GM18520 (cell line): ENCODE measurements around the gene GJB4.

Experiments used
- ATAC-seq: cut with Tn5 transposase; IDR thresholded peaks from one replicate; pipeline ENCODE4 v1.9.1; 2021; ENCODE audit not compliant: unreplicated experiment

GJB4 gene

DNA sequence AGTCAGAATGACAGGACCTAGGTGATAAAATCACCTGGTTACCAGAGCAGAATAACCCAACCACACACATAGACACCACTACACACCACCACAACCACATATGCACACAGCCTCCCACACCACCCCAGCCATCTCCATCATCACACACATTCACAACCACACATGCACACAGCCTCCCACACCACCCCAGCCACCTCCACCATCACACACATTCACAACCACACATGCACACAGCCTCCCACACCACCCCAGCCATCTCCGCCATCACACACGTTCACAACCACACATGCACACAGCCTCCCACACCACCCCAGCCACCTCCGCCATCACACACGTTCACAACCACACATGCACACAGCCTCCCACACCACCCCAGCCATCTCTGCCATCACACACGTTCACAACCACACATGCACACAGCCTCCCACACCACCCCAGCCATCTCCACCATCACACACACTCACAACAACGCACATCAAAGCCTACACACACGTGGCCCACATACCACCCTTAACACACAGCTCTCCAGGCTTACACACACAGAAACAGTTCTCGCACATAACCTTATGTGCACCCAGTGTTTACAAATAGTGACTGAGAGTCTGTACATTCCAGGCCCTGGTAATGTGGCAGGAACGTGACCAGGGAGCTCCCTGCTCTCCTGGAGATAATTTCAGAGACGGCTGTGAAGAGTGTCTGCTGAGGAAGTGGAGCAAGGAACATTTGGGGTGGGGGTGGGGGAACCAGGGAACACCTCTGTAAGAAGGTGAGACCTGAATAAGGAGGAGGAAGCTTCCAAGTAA lies 18.2 kb downstream of the GJB4 start:
- ATAC-seq = no peak

- ATAC-seq = no peak
Observed at GRCh38 chr1:34778381-34778780, 18.8 kb downstream of the GJB4 start.

- ATAC-seq = no peak
Observed at GRCh38 chr1:34779005-34779404, 19.5 kb downstream of the GJB4 start.

DNA sequence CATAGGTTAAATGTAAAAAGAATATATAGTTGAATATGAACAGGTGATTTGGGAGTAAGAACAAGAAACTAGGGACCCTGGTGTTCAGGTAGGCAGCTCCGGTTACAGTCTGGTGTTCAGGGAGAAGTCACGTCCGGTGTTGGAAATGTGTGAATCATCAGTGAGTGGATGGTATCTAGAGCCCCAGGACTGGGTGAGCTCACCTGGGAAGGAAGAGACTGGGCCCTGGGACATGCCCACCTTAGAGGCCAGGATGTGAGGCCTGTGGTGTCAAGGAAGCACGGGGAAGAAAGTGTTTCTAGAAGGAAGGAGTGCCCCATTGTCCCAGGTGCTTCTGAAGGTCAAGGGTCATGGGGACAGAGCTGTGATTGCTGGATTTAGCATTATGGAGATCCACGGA lies 20.0 kb downstream of the GJB4 start:
- no peak for ATAC-seq

DNA sequence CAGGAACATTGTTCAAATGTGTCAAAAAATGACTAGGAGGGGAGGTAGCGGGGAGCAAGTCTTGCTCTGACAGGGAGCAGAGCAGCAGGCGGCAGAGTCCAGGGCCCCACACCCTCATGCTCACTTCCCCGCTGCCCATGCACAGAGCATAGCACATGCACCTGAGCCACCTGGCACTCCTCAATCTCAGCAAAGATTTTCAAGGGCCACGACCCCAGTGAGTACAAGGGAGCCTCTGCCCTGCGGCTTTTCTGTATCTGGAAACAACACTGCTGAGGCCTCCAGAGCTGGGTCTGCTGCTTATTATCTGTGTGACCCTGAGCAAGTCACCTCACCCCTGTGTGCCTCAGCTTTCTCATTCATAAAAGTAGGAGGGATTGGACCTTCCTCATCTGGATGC lies 20.4 kb downstream of the GJB4 start:
- no peak for ATAC-seq

DNA sequence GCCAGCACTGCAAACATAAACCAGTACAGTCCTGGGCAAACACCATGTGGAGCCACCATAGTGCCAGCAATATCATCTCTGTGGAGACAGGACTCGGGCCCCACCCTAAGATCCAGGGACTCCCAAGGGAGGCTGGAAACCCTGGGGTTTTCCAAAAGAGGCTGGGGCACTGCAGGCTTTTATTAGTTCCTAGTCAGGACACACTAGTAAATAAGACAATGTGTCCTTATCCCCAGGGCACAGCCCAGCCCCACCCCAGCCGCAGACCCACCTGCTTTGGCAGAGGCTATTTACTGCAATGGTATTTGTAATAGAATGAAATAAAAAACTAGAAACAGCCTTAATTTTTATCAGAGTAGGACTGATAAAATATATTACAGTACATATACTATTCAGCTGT lies 21.0 kb downstream of the GJB4 start:
- ATAC-seq = no peak

GRCh38 chr1:34781071-34781843 lies 21.7 kb downstream of the GJB4 start, which contains the start of gene GJB3:
Gene GJB3, plus strand, starts transcription at chr1:34781214. Its CDS starts 3,549 bp downstream, at chr1:34784763.
- ATAC-seq = no peak

- no peak for ATAC-seq
Observed at GRCh38 chr1:34781844-34782391, 22.4 kb downstream of the GJB4 start.

DNA sequence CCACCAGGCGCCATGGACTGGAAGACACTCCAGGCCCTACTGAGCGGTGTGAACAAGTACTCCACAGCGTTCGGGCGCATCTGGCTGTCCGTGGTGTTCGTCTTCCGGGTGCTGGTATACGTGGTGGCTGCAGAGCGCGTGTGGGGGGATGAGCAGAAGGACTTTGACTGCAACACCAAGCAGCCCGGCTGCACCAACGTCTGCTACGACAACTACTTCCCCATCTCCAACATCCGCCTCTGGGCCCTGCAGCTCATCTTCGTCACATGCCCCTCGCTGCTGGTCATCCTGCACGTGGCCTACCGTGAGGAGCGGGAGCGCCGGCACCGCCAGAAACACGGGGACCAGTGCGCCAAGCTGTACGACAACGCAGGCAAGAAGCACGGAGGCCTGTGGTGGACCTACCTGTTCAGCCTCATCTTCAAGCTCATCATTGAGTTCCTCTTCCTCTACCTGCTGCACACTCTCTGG lies 25.2 kb downstream of the GJB4 start:
- ATAC-seq = no peak

DNA sequence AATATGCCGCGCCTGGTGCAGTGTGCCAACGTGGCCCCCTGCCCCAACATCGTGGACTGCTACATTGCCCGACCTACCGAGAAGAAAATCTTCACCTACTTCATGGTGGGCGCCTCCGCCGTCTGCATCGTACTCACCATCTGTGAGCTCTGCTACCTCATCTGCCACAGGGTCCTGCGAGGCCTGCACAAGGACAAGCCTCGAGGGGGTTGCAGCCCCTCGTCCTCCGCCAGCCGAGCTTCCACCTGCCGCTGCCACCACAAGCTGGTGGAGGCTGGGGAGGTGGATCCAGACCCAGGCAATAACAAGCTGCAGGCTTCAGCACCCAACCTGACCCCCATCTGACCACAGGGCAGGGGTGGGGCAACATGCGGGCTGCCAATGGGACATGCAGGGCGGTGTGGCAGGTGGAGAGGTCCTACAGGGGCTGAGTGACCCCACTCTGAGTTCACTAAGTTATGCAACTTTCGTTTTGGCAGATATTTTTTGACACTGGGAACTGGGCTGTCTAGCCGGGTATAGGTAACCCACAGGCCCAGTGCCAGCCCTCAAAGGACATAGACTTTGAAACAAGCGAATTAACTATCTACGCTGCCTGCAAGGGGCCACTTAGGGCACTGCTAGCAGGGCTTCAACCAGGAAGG lies 25.8 kb downstream of the GJB4 start:
- ATAC-seq = no peak

DNA sequence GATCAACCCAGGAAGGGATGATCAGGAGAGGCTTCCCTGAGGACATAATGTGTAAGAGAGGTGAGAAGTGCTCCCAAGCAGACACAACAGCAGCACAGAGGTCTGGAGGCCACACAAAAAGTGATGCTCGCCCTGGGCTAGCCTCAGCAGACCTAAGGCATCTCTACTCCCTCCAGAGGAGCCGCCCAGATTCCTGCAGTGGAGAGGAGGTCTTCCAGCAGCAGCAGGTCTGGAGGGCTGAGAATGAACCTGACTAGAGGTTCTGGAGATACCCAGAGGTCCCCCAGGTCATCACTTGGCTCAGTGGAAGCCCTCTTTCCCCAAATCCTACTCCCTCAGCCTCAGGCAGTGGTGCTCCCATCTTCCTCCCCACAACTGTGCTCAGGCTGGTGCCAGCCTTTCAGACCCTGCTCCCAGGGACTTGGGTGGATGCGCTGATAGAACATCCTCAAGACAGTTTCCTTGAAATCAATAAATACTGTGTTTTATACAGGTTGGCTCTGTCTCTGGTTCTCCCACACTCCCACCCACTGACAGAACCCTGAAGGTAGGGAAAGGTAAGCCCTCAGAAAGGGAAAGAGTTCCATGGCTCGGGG lies 26.4 kb downstream of the GJB4 start:
- no peak for ATAC-seq

DNA sequence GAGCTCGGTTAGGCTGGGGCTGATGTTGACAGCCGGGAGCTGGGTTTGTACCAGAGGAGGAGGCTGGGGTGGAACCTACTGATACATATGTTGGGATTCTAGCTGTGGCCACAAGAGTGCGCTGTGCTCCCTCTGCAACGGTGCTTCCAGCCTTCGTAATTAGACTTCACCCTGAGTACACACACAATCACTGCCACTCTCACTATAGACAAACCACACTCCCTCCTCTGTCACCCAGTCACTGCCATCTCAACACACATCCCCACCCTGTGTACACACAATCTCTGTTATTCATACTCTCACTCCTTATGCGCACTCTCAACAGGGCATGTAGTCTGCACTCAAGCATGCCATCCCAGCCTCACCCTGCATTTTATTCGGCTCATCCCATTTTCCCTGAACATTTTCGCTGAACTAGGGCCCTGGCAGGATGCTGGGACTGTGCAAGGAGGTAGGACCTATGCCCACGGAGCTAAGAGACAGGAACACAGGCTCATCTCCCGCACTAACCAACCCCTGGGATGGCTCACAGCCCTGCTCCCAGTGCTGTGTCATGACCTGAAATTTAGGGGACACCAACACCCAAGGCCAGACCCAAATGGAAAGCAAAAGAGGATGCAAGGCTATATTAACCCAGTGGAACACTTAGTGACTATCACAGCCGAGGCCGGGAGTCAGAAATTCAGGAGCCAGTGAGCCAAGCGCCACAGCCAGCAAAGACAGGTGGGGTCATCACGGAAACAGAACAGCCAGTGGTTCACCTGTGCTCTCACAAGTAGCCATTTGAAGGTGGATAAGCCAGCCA lies 27.2 kb downstream of the GJB4 start:
- ATAC-seq = no peak

- no peak for ATAC-seq
Observed at GRCh38 chr1:34787461-34788420, 28.2 kb downstream of the GJB4 start.

DNA sequence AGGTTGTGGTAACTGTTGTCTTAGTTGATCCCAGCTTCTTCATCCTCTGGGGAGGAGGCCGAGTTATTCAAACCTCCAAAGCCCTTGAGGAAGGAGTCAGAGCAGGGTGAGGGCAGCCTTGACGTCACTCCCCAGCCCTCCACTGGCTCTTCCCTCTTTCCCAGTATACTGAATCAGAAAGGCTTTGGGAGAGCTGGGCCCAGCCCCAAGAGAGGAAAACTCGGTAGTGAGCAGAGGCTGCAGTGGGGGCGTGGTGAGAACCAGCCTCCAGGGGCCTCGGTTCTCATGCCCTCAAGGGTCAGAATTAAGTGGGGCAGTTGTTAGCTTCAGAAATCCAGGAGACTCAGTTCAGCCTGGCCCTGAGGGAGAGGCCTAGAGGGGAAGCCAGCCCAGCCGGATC lies 31.4 kb downstream of the GJB4 start:
- ATAC-seq = no peak

GRCh38 chr1:34792424-34792823 lies 32.9 kb downstream of the GJB4 start:
- ATAC-seq = no peak

- ATAC-seq = no peak
Observed at GRCh38 chr1:34792868-34793727, 33.6 kb downstream of the GJB4 start, which contains the start of gene GJA4. Gene GJA4, plus strand, starts transcription at chr1:34792999. Its CDS starts 1,215 bp downstream, at chr1:34794214.

DNA sequence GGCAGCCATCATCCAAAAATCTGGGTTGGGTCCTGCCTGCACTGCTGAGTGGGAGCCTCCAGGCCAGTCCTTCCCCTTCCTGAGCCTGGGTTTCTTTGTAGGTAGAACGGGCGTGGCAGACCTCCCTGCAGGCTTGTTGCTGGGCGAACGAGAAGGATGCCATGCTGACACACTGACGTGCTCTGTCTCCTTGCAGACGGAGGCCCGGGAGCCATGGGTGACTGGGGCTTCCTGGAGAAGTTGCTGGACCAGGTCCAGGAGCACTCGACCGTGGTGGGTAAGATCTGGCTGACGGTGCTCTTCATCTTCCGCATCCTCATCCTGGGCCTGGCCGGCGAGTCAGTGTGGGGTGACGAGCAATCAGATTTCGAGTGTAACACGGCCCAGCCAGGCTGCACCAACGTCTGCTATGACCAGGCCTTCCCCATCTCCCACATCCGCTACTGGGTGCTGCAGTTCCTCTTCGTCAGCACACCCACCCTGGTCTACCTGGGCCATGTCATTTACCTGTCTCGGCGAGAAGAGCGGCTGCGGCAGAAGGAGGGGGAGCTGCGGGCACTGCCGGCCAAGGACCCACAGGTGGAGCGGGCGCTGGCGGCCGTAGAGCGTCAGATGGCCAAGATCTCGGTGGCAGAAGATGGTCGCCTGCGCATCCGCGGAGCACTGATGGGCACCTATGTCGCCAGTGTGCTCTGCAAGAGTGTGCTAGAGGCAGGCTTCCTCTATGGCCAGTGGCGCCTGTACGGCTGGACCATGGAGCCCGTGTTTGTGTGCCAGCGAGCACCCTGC lies 34.7 kb downstream of the GJB4 start:
- no peak for ATAC-seq
